Epithelial cell of proximal tubule (primary cell): ENCODE data around the gene C19orf85. TPM values are rescaled to one million over a fixed set of nuclear protein-coding genes. Genes with fewer than 3 reads are reported as not detected.

Experiments
- DNase-seq: peaks from one replicate; pipeline ENCODE4 v3.0.0-alpha.2; 2011; ENCODE audit warnings: low read depth
- H3K4me3 ChIP-seq: 2 replicates; pipeline ENCODE4 v1.5.1; 2011; ENCODE audit warnings: low read depth, mild to moderate bottlenecking, low read length
- total RNA-seq: library from RNA; depleted of rRNA; stranded (reverse); fragments of >200 nt; gene quantifications from 2 replicates; pipeline ENCODE4 v1.2.3, GENCODE V29; 2015
- TF ChIP-seq, protein P1 (sequence below): conservative IDR thresholded peaks from 2 replicates; pipeline ENCODE4 v1.5.1; 2012; ENCODE audit warnings: low read depth, mild to moderate bottlenecking, low read length

The C19orf85 gene
- total RNA-seq, 1 donor from 2014 or later, result not detected

DNA sequence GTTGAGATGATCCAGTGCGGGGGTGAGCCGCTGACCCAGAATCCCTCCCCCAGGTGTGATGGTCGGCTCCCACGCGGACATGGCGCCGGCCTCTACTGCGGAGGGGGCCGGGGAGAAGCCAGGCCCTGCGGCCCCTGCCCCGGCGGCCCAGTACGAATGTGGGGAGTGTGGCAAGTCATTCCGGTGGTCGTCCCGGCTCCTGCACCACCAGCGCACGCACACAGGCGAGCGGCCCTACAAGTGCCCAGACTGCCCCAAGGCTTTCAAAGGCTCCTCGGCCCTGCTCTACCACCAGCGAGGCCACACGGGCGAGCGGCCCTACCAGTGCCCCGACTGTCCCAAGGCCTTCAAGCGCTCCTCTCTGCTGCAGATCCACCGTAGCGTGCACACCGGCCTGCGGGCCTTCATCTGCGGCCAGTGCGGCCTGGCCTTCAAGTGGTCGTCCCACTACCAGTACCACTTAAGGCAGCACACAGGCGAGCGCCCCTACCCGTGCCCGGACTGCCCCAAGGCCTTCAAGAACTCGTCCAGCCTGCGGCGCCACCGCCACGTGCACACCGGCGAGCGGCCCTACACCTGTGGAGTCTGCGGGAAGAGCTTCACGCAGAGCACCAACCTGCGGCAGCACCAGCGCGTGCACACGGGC lies 16.7 kb upstream of the C19orf85 start:
- no peak overlapping the region for H3K4me3 ChIP-seq
- TF ChIP-seq, protein P1, sequence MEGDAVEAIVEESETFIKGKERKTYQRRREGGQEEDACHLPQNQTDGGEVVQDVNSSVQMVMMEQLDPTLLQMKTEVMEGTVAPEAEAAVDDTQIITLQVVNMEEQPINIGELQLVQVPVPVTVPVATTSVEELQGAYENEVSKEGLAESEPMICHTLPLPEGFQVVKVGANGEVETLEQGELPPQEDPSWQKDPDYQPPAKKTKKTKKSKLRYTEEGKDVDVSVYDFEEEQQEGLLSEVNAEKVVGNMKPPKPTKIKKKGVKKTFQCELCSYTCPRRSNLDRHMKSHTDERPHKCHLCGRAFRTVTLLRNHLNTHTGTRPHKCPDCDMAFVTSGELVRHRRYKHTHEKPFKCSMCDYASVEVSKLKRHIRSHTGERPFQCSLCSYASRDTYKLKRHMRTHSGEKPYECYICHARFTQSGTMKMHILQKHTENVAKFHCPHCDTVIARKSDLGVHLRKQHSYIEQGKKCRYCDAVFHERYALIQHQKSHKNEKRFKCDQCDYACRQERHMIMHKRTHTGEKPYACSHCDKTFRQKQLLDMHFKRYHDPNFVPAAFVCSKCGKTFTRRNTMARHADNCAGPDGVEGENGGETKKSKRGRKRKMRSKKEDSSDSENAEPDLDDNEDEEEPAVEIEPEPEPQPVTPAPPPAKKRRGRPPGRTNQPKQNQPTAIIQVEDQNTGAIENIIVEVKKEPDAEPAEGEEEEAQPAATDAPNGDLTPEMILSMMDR, result no peak
- DNase-seq, result no peak

DNA sequence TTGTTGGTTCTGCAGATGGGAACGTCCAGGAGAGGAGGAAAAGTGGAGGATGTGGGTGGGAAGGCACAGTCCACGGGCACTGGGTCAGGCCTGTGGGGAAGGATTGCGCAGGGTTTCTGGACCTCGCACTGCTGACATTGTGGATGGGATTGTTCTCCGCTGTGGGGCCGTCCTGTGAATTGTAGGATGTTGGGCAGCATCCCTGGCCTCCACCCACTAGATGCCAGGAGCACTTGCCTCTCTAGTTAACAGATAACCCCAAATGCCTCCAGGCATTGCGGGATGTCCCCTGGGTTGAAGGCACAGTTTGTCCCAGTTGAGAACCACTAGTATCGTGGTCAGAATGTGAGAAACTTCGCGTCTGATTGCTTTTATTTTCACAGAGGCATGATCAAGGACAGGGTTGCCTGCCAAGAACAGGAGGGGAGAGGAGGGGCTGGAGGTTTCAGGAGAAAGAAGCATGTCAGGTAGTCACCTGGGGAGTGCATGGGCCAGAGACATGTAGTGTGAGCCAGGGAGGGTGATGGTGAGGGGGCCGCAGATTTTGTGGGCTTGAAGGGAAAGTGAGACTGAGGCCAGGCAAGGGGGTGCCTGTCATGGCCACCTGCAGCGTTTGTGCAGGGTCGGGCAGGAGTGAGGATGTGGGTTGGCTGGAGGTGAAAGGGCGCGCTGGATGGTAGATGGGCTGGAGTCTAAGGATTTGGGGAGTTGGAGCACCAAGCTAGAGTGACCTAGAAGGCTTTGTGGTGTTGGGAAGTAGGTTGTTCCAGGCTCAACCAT lies 15.1 kb upstream of the C19orf85 start:
- TF ChIP-seq, protein P1, result no peak
- peak overlapping the region; percentile 31 for H3K4me3 ChIP-seq
- DNase-seq, result peak; percentile 51

DNA sequence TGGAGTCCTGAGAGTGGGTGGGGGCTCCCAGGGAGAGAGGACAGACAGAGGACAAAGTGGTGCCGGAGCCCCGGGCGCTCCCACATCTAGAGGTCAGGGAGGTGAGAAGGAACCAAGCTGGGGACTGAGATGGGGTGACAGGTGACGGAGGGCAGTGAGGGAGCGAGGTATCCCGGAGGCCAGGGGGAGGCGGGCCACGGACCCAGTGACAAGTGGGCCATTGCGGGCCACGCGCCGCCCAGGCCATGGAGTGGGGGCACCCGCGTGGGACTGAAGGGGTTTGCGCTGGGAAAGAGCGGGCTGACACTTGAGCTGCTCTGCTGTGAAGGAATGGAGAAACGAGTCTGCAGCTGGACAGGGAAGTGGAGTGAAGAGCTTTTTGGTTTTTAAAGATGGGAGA lies 14.5 kb upstream of the C19orf85 start:
- TF ChIP-seq, protein P1, result no peak
- no peak overlapping the region for H3K4me3 ChIP-seq
- no peak for DNase-seq

DNA sequence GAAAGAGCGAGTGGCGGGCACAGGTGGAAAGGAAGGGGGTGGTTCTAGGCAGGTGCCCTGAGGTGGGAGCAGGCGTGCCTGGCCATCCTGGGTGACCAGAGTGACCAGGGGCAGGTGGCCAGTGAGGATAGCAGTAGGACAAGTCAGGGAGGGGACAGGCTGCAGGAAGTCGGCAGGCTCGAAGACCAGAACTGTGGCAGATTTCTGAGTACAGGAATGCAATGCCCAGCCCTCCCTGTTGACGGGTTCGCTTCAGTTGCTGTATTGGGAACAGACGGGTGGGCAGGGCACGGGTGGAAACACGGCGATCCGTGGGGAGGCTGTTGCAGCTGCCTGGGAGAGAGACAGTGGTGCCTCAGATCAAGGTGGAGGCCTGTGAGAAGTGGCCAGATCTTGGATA lies 13.8 kb upstream of the C19orf85 start:
- H3K4me3 ChIP-seq, result no peak overlapping the region
- TF ChIP-seq, protein P1, result no peak
- no peak for DNase-seq

DNA sequence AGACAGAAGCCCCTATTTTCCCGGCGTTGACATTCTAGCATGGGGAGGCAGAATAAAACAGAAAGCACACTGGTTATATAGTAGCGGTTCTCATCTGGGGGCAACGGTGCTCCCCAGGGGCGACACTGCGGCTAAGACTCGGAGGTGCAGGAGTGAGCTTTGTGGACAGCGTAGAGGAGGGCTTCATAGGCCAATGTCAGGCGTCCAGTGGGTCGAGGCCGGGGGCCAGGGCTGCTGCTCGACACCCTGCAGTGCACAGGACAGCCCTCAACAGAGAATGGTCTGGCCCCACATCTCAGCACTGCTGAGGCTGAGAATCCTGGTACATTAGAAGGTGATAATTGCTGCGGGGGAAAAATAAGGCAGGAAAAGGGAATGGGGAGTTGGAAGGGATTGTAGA lies 13.4 kb upstream of the C19orf85 start:
- H3K4me3 ChIP-seq, result peak overlapping the region; percentile 83
- no peak for DNase-seq
- TF ChIP-seq, protein P1, result no peak

DNA sequence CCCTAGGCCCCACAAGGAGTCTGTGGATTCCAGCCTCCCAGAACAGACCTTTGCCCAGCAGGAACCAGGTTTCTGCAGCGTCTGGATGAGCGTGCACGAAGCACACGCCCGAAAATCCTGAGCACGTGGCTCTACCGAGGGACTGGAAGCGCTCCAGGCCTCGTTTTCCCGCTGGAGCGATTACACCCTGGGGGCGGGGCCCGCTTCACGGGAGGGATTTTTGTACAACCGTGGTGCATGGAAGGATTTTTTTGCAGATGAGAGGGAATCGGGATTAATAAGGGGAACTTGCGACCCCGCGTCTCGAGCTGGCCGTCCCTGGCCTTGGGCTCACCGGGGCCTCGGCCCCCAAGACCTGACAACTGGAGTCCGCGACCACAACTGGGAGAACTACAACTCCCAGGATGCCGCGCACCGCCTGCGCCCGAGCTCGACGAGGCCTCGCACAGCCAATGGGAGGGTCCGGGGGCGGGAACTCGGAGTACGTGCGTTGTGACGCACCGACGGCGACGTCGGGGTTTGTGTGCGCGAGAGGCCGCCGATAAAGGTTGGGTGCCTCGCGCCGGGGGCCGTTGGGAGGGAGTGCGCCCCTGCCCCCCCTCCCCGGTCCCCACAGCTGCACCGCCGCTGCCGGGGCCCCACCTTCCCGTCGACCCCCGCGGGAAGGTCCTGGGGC lies 11.7 kb upstream of the C19orf85 start, which contains the start of gene ZNF628:
ZNF628 (plus strand) TSS at position 518 of the 676 bp plus-strand sequence. CDS start 3,294 bp downstream, outside the sequence.
- peak; percentile 70 for DNase-seq
- peak within 1 kb of the TSS; percentile 83 for H3K4me3 ChIP-seq
- TF ChIP-seq, protein P1, result no peak
